H1 (cell line): Measurements from ENCODE around the gene KHDRBS1.

Experiments
- EZH2 ChIP-seq: fragments of 200-600 bp; sonication (generic); IDR thresholded peaks from 2 replicates; pipeline ENCODE4 v1.7.1; 2012; ENCODE audit warnings: low read depth, mild to moderate bottlenecking, moderate library complexity, low read length, inconsistent platforms; ENCODE audit not compliant: severe bottlenecking
- SAP30 ChIP-seq: fragments of 300-600 bp; sonication (generic); IDR thresholded peaks from 2 replicates; pipeline ENCODE4 v1.7.1; 2012; ENCODE audit warnings: low read length, moderate library complexity, mild to moderate bottlenecking, inconsistent platforms; ENCODE audit not compliant: insufficient read depth, insufficient replicate concordance

DNA sequence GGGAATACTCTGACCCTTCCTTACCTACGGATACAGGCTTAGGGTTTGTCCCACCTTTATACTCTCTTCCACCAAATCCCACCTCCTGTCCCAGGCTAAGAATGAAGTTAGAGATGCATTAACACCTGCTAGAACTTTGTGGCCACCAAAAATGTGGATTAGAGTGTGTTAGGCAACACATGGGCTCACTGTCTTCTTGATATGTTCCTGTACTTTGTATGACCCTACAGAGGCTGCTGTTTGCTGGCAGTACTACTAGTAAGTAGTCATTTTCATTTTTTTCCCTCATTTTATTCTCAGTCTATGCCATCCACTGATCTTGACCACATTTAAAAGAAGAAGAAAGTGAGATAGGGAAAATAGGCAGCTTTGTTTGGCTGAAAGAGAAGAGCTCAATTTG, 38.0 kb downstream of the KHDRBS1 start:
- TF ChIP-seq SAP30, result no peak
- no peak for TF ChIP-seq EZH2
